K562 (cell line): ENCODE measurements around the gene PPP1R15A. TPM values are rescaled to one million over a fixed set of nuclear protein-coding genes. Genes with fewer than 3 reads are reported as not detected.

Experiments
- BACH1 ChIP-seq: fragments of 200-800 bp; sonication (Bioruptor generic); IDR thresholded peaks from 2 replicates; pipeline ENCODE4 v1.6.1; 2016; ENCODE audit warnings: missing genetic modification characterization, missing compliant biosample characterization
- E2F5 ChIP-seq: sonication (generic); formaldehyde crosslinking; IDR thresholded peaks from 2 replicates; pipeline ENCODE4 v1.8.0; 2022; ENCODE audit warnings: mild to moderate bottlenecking, missing genetic modification reagents
- GTF2A2 ChIP-seq: IDR thresholded peaks from 2 replicates; pipeline ENCODE4 v1.6.1; 2016; ENCODE audit warnings: mild to moderate bottlenecking, missing genetic modification characterization, missing compliant biosample characterization
- HEY1 ChIP-seq: fragments of 250-450 bp; sonication (Bioruptor Pico); IDR thresholded peaks from 2 replicates; pipeline ENCODE4 v1.5.0; 2020; ENCODE audit warnings: mild to moderate bottlenecking, moderate library complexity, borderline replicate concordance
- IFI16 ChIP-seq: fragments of 250-450 bp; sonication (Bioruptor Pico); IDR thresholded peaks from 2 replicates; pipeline ENCODE4 v2.1.2; 2022; ENCODE audit warnings: mild to moderate bottlenecking, inconsistent platforms
- JUND ChIP-seq, 2 experiments: IDR thresholded peaks; 2 replicates in 1 of 2; 3 replicates in 1 of 2; pipeline ENCODE4 v1.6.1; 2011; ENCODE audit warnings: borderline replicate concordance in 2 of 2, low read depth in 2 of 2, low read length in 2 of 2, improper control_type of control experiment in 1 of 2, missing biosample characterization in 1 of 2, missing genetic modification characterization in 1 of 2, missing genetic modification reagents in 1 of 2
- NR3C1 ChIP-seq: sonication (generic); formaldehyde crosslinking; IDR thresholded peaks from 2 replicates; pipeline ENCODE4 v1.8.1; 2022; ENCODE audit warnings: missing genetic modification reagents
- POLR2G ChIP-seq: fragments of 200-400 bp; formaldehyde crosslinking; IDR thresholded peaks from 2 replicates; pipeline ENCODE4 v1.6.1; 2017; ENCODE audit warnings: low read depth, mild to moderate bottlenecking, antibody characterized with exemption, low read length, moderate library complexity
- RAD21 ChIP-seq, 2 experiments: fragments of 250-450 bp in 1 of 2; fragments of 450-650 bp in 1 of 2; sonication (Bioruptor Pico) in 1 of 2; formaldehyde crosslinking in 1 of 2; IDR thresholded peaks in 1 of 2; conservative IDR thresholded peaks in 1 of 2; 2 replicates each; pipeline versions ENCODE4 v1.4.0 to v1.8.0; 2020 to 2022; ENCODE audit warnings: mild to moderate bottlenecking in 2 of 2, moderate library complexity in 1 of 2
- RBM15 ChIP-seq: fragments of 200-400 bp; formaldehyde crosslinking; IDR thresholded peaks from 2 replicates; pipeline ENCODE4 v1.6.1; 2018; ENCODE audit warnings: mild to moderate bottlenecking, low read length, moderate library complexity; ENCODE audit not compliant: insufficient read depth
- SAFB2 ChIP-seq: fragments of 200-400 bp; formaldehyde crosslinking; IDR thresholded peaks from 2 replicates; pipeline ENCODE4 v1.6.1; 2018; ENCODE audit warnings: borderline replicate concordance, low read length, low read depth, moderate library complexity; ENCODE audit not compliant: severe bottlenecking
- SMAD1 ChIP-seq: fragments of 150-350 bp; IDR thresholded peaks from 2 replicates; pipeline ENCODE4 v1.6.1; 2014; ENCODE audit warnings: low read length, low read depth; ENCODE audit not compliant: partially characterized antibody
- STAG1 ChIP-seq: sonication (generic); formaldehyde crosslinking; IDR thresholded peaks from 2 replicates; pipeline ENCODE4 v1.5.0; 2020; ENCODE audit warnings: missing genetic modification reagents, borderline replicate concordance
- THRA ChIP-seq: fragments of 450-650 bp; IDR thresholded peaks from 2 replicates; pipeline ENCODE4 v1.6.1; 2017; ENCODE audit warnings: mild to moderate bottlenecking, moderate library complexity
- U2AF2 ChIP-seq: fragments of 200-400 bp; formaldehyde crosslinking; optimal IDR thresholded peaks from 2 replicates; pipeline ENCODE3; 2017; ENCODE audit warnings: low read depth, mild to moderate bottlenecking, low read length
- USF1 ChIP-seq: sonication (generic); formaldehyde crosslinking; IDR thresholded peaks from 2 replicates; pipeline ENCODE4 v1.9.0; 2022; ENCODE audit warnings: mild to moderate bottlenecking, missing genetic modification reagents
- USF2 ChIP-seq: sonication (generic); formaldehyde crosslinking; IDR thresholded peaks from 2 replicates; pipeline ENCODE4 v1.5.0; 2020; ENCODE audit warnings: missing genetic modification reagents
- ZFP30 ChIP-seq: fragments of 250-450 bp; sonication (Bioruptor Pico); IDR thresholded peaks from 2 replicates; pipeline ENCODE4 v1.8.0; 2022; ENCODE audit warnings: moderate library complexity, mild to moderate bottlenecking, inconsistent platforms, borderline replicate concordance
- ZNF253 ChIP-seq: fragments of 250-450 bp; sonication (Bioruptor Pico); conservative IDR thresholded peaks from 2 replicates; pipeline ENCODE4 v1.6.1; 2021; ENCODE audit warnings: mild to moderate bottlenecking
- ZNF584 ChIP-seq: fragments of 200-800 bp; sonication (Bioruptor generic); IDR thresholded peaks from 2 replicates; pipeline ENCODE4 v1.6.1; 2016; ENCODE audit warnings: low read depth, mild to moderate bottlenecking, missing genetic modification characterization, missing compliant biosample characterization
- ZNF76 ChIP-seq: fragments of 250-450 bp; sonication (Bioruptor Pico); IDR thresholded peaks from 2 replicates; pipeline ENCODE4 v1.4.0; 2020; ENCODE audit warnings: mild to moderate bottlenecking, moderate library complexity, borderline replicate concordance
- polyA plus RNA-seq, 8 experiments: library from polyadenylated mRNA; depleted of rRNA in 4 of 8; stranded (reverse) in 5 of 8; unstranded in 3 of 8; fragments of >200 nt; fragmentation: Nextera tagmentation in 2 of 8; fragmentation: Illumina TruSeq in 1 of 8; extraction: Ambion mirVana in 2 of 8; extraction: Trizol in 1 of 8; gene quantifications; 2 replicates each; pipeline versions ENCODE4 v1.2.1 to v1.2.3, GENCODE V29; 2011 to 2014; ENCODE audit warnings: inconsistent platforms in 1 of 8, missing spikeins in 1 of 8
- total RNA-seq, 7 experiments: library from RNA; depleted of rRNA in 6 of 7; stranded (reverse); fragments of >200 nt in 6 of 7; fragmentation: Illumina TruSeq in 2 of 7; extraction: Trizol in 2 of 7; gene quantifications; 2 replicates each; pipeline versions ENCODE4 v1.2.1 to v1.2.3, GENCODE V29; 2011 to 2021; ENCODE audit warnings: low replicate concordance in 1 of 7
- TF ChIP-seq, protein P1 (sequence below): fragments of 450-650 bp; IDR thresholded peaks from 2 replicates; pipeline ENCODE4 v1.6.1; 2017; ENCODE audit warnings: antibody characterized with exemption

PPP1R15A gene
- total and polyA plus RNA-seq, 9 of the 15 experiments (the other 6 are each of a cell fraction or from before 2014, with no cell fraction given), result 0.42 to 73.7 (median 44.0) TPM

DNA sequence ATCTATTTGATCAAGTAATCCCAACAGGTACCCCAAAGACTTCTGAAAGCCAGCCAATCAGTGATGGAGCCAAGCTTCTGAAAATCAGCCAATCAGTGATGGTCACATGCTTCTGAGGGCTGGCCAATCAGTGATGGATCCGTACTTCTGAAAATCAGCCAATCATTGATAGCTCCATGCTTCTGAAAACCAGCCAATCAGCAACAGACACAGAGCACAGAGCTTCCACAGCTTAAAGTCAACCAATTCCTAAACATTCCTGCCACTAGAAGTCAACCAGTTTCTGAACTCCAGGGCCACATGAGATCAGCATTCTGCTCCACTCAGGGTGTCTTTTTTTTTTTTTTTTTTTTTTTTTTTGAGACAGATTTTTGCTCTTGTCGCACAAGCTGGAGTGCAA, 27.7 kb upstream of the PPP1R15A start (continued):
- TF ChIP-seq E2F5 (CRISPR knock-in tag), result no peak
- no peak for TF ChIP-seq RBM15
- no peak for TF ChIP-seq HEY1 (CRISPR knock-in tag)
- TF ChIP-seq ZFP30, result no peak
- no peak for TF ChIP-seq SMAD1
- TF ChIP-seq RAD21 (CRISPR knock-in tag; conservative IDR thresholded peaks at IDR 0.05 in 1 of 2, IDR thresholded peaks at IDR 0.05 in 1 of 2), result no peak
- no peak for TF ChIP-seq BACH1 (tag)
- no peak for TF ChIP-seq STAG1
- no peak for TF ChIP-seq U2AF2
- peak; percentile 68 for TF ChIP-seq USF1
- no peak for TF ChIP-seq IFI16 (CRISPR knock-in tag)
- peak; percentile 47 for TF ChIP-seq USF2 (CRISPR knock-in tag)
- TF ChIP-seq SAFB2, result no peak
- TF ChIP-seq GTF2A2 (tag), result no peak
- no peak for TF ChIP-seq POLR2G
- TF ChIP-seq THRA, result no peak
- TF ChIP-seq, protein P1, sequence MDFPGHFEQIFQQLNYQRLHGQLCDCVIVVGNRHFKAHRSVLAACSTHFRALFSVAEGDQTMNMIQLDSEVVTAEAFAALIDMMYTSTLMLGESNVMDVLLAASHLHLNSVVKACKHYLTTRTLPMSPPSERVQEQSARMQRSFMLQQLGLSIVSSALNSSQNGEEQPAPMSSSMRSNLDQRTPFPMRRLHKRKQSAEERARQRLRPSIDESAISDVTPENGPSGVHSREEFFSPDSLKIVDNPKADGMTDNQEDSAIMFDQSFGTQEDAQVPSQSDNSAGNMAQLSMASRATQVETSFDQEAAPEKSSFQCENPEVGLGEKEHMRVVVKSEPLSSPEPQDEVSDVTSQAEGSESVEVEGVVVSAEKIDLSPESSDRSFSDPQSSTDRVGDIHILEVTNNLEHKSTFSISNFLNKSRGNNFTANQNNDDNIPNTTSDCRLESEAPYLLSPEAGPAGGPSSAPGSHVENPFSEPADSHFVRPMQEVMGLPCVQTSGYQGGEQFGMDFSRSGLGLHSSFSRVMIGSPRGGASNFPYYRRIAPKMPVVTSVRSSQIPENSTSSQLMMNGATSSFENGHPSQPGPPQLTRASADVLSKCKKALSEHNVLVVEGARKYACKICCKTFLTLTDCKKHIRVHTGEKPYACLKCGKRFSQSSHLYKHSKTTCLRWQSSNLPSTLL, result peak; percentile 82
- no peak for TF ChIP-seq ZNF253 (CRISPR knock-in tag)
- TF ChIP-seq ZNF584 (CRISPR knock-in tag), result no peak
- no peak for TF ChIP-seq NR3C1 (CRISPR knock-in tag)
- no peak for TF ChIP-seq JUND (IDR thresholded peaks at IDR 0.05; ENCODE audit: borderline replicate concordance, low read depth, low read length)
- TF ChIP-seq JUND (tag; IDR thresholded peaks at IDR 0.05; ENCODE audit: borderline replicate concordance, low read depth, low read length), result no peak
- no peak for TF ChIP-seq ZNF76 (CRISPR knock-in tag)
